A673 (cell line): ENCODE measurements around the gene MET.

ENCODE experiments used
- CTCF ChIP-seq: fragments of 300-800, 200-600 bp; sonication (generic); conservative IDR thresholded peaks from 2 replicates; pipeline ENCODE4 v1.5.1; 2017; ENCODE audit warnings: low read depth, mild to moderate bottlenecking, antibody characterized with exemption, low read length, moderate library complexity, mixed read lengths
- EZH2 ChIP-seq: fragments of 200-600 bp; sonication (generic); IDR thresholded peaks from 2 replicates; pipeline ENCODE4 v1.6.1; 2017; ENCODE audit warnings: borderline replicate concordance, low read depth, mild to moderate bottlenecking, mixed read lengths, antibody characterized with exemption, low read length; ENCODE audit not compliant: poor library complexity, severe bottlenecking

GRCh38 chr7:116801092-116801710, 129.2 kb downstream of the MET start:
- TF ChIP-seq CTCF (no peak), EZH2 (no peak)
